ENCODE measurements around the gene DEDD.

The DEDD gene

GRCh38 chr1:161177936-161178244 is 45.4 kb upstream of the DEDD start:
- TF ChIP-seq FOXP2 (optimal IDR thresholded peaks at IDR 0.05; ENCODE audit: borderline replicate concordance, extremely low read depth, extremely low read length, insufficient read depth) (no peak), SIN3A (IDR thresholded peaks at IDR 0.05; ENCODE audit: borderline replicate concordance, insufficient read depth, low read length) (no peak), POLR2AphosphoS5 (IDR thresholded peaks at IDR 0.05; ENCODE audit: low read depth, low read length) (no peak), TAF1 (IDR thresholded peaks at IDR 0.05; ENCODE audit: borderline replicate concordance, insufficient read depth, low read length) (no peak)

GRCh38 chr1:161177112-161177935 is 44.9 kb upstream of the DEDD start, which contains the start of gene B4GALT3:
Gene B4GALT3 (minus strand): TSS chr1:161177507. CDS start chr1:161176060, 1,447 bp downstream.
- TF ChIP-seq REST (IDR thresholded peaks at IDR 0.05; ENCODE audit: insufficient read depth in 1 of 2, low read depth in 2 of 2, low read length in 2 of 2) (0 out of 4 replicates have a peak, but pooled peaks of 1 of the 2 experiments have one; percentile 36), FOXP2 (optimal IDR thresholded peaks at IDR 0.05; ENCODE audit: borderline replicate concordance, extremely low read depth, extremely low read length, insufficient read depth) (peak; percentile 77), POLR2AphosphoS5 (IDR thresholded peaks at IDR 0.05; ENCODE audit: low read depth, low read length) (peak; percentile 91), TAF1 (IDR thresholded peaks at IDR 0.05; ENCODE audit: borderline replicate concordance, insufficient read depth, low read length) (peak; percentile 84), SIN3A (IDR thresholded peaks at IDR 0.05; ENCODE audit: borderline replicate concordance, insufficient read depth, low read length) (peak; percentile 78; the same call in 1 of the 2 replicates)

- TF ChIP-seq POLR2AphosphoS5 (IDR thresholded peaks at IDR 0.05; ENCODE audit: low read depth, low read length) (no peak), REST (IDR thresholded peaks at IDR 0.05; ENCODE audit: insufficient read depth in 1 of 2, low read depth in 2 of 2, low read length in 2 of 2) (no peak), TAF1 (IDR thresholded peaks at IDR 0.05; ENCODE audit: borderline replicate concordance, insufficient read depth, low read length) (no peak), FOXP2 (optimal IDR thresholded peaks at IDR 0.05; ENCODE audit: borderline replicate concordance, extremely low read depth, extremely low read length, insufficient read depth) (no peak), SIN3A (IDR thresholded peaks at IDR 0.05; ENCODE audit: borderline replicate concordance, insufficient read depth, low read length) (no peak)
Observed at GRCh38 chr1:161176468-161177111, 44.1 kb upstream of the DEDD start.

GRCh38 chr1:161175771-161176453 is 43.4 kb upstream of the DEDD start:
- TF ChIP-seq SIN3A (IDR thresholded peaks at IDR 0.05; ENCODE audit: borderline replicate concordance, insufficient read depth, low read length) (no peak), POLR2AphosphoS5 (IDR thresholded peaks at IDR 0.05; ENCODE audit: low read depth, low read length) (no peak), REST (IDR thresholded peaks at IDR 0.05; ENCODE audit: insufficient read depth in 1 of 2, low read depth in 2 of 2, low read length in 2 of 2) (no peak), FOXP2 (optimal IDR thresholded peaks at IDR 0.05; ENCODE audit: borderline replicate concordance, extremely low read depth, extremely low read length, insufficient read depth) (no peak), TAF1 (IDR thresholded peaks at IDR 0.05; ENCODE audit: borderline replicate concordance, insufficient read depth, low read length) (no peak)

- no peak for TF ChIP-seq SIN3A (IDR thresholded peaks at IDR 0.05; ENCODE audit: borderline replicate concordance, insufficient read depth, low read length)
Observed at GRCh38 chr1:161174911-161175310, 42.4 kb upstream of the DEDD start.

All from PFSK-1 (cell line).